Measurements from ENCODE around the gene SLC8A1.
A peak's percentile ranks its signal among the peaks of the same experiment; 100 is the strongest.

The SLC8A1 gene

GRCh38 chr2:40457837-40458236, 5.9 kb upstream of the SLC8A1 start:
- DNase-seq, result no peak

GRCh38 chr2:40457366-40457765, 5.5 kb upstream of the SLC8A1 start:
- no peak for DNase-seq

- no peak for DNase-seq
These were observed 5.0 kb upstream of the SLC8A1 start for GRCh38 chr2:40456926-40457325.

GRCh38 chr2:40455661-40456060, 3.8 kb upstream of the SLC8A1 start:
- DNase-seq, result no peak

GRCh38 chr2:40454321-40454720, 2.4 kb upstream of the SLC8A1 start:
- DNase-seq, result no peak

- DNase-seq, result no peak
These were observed 896 bp upstream of the SLC8A1 start for GRCh38 chr2:40452786-40453185.

GRCh38 chr2:40450796-40451430, 977 bp downstream of the SLC8A1 start:
- peak; percentile 19 for DNase-seq

- DNase-seq, result peak; percentile 30
These were observed 1.7 kb downstream of the SLC8A1 start for GRCh38 chr2:40450066-40450795.

- peak; percentile 32 for DNase-seq
These were observed 3.3 kb downstream of the SLC8A1 start for GRCh38 chr2:40448476-40449079.

- no peak for DNase-seq
These were observed 6.4 kb downstream of the SLC8A1 start for GRCh38 chr2:40445467-40445866.

GRCh38 chr2:40440835-40441234, 11.1 kb downstream of the SLC8A1 start:
- DNase-seq, result peak; percentile 22

- no peak for DNase-seq
These were observed 12.4 kb downstream of the SLC8A1 start for GRCh38 chr2:40439473-40439872.

GRCh38 chr2:40436093-40436475, 15.8 kb downstream of the SLC8A1 start:
- no peak for DNase-seq

- peak; percentile 15 for DNase-seq
These were observed 16.3 kb downstream of the SLC8A1 start for GRCh38 chr2:40435426-40436092.

GRCh38 chr2:40434731-40435271, 17.1 kb downstream of the SLC8A1 start:
- no peak for DNase-seq

GRCh38 chr2:40433736-40434135, 18.2 kb downstream of the SLC8A1 start:
- DNase-seq, result no peak

GRCh38 chr2:40432921-40433483, 18.9 kb downstream of the SLC8A1 start:
- no peak for DNase-seq

GRCh38 chr2:40431600-40431955, 20.3 kb downstream of the SLC8A1 start:
- peak; percentile 41 for DNase-seq

GRCh38 chr2:40430776-40431599, 20.9 kb downstream of the SLC8A1 start:
- no peak for DNase-seq

- DNase-seq, result no peak
These were observed 23.5 kb downstream of the SLC8A1 start for GRCh38 chr2:40428439-40428838.

- DNase-seq, result no peak
These were observed 30.1 kb downstream of the SLC8A1 start for GRCh38 chr2:40421631-40422297.

- DNase-seq, result no peak
These were observed 31.4 kb downstream of the SLC8A1 start for GRCh38 chr2:40420478-40420877.

All from RPMI8226 (cell line).